Thymus (tissue), 11 donors: ENCODE results near the gene ABLIM1. TPM values are rescaled to one million over a fixed set of nuclear protein-coding genes. Genes with fewer than 3 reads are reported as not detected.

Source experiments
- DNase-seq, 9 donors: peaks; one replicate each; pipeline ENCODE4 v3.0.0-alpha.2; 2013; ENCODE audit warnings: low spot score in 9 of 9, low read depth in 6 of 9, missing footprints in 1 of 9
- H3K27ac ChIP-seq, 2 donors: one replicate each; pipeline ENCODE4 v1.5.1; 2013; ENCODE audit warnings: control low read depth in 1 of 2, low read depth in 1 of 2, low read length in 1 of 2, mild to moderate bottlenecking in 1 of 2, moderate library complexity in 1 of 2
- H3K27me3 ChIP-seq, 2 donors: one replicate each; pipeline ENCODE4 v1.5.1; 2013; ENCODE audit warnings: low read length in 1 of 2; ENCODE audit not compliant: control insufficient read depth in 2 of 2, insufficient read depth in 1 of 2
- H3K36me3 ChIP-seq, 2 donors: one replicate each; pipeline ENCODE4 v1.5.1; 2013; ENCODE audit warnings: low read length in 1 of 2, mild to moderate bottlenecking in 1 of 2, moderate library complexity in 1 of 2; ENCODE audit not compliant: control insufficient read depth in 2 of 2, insufficient read depth in 2 of 2
- H3K4me1 ChIP-seq, 2 donors: one replicate each; pipeline ENCODE4 v1.5.1; 2013; ENCODE audit warnings: low read length in 2 of 2; ENCODE audit not compliant: control insufficient read depth in 2 of 2, insufficient read depth in 2 of 2
- H3K4me3 ChIP-seq, 2 donors: one replicate each; pipeline ENCODE4 v1.5.1; 2013; ENCODE audit warnings: low read length in 2 of 2, control low read depth in 1 of 2, mild to moderate bottlenecking in 1 of 2
- H3K9me3 ChIP-seq, 2 donors: one replicate each; pipeline ENCODE4 v1.5.1; 2013; ENCODE audit warnings: low read length in 1 of 2, mild to moderate bottlenecking in 1 of 2; ENCODE audit not compliant: control insufficient read depth in 2 of 2, insufficient read depth in 1 of 2
- WGBS: extraction: QIAGEN DNeasy Blood & Tissue Kit; methylation state at CpG from one replicate; pipeline ENCODE4 v1.1.7; 2013; 5-methylcytosine and 5-hydroxymethylcytosine counted together
- polyA plus RNA-seq: library from polyadenylated mRNA; stranded (reverse); fragments of 200-250 nt; gene quantifications from one replicate; pipeline ENCODE4 v1.2.3, GENCODE V29; 2013
- total RNA-seq: library from RNA; stranded (reverse); fragments of 120-200 nt; gene quantifications from one replicate; pipeline ENCODE4 v1.2.4, GENCODE V29; 2013
- donor health status: healthy.

ABLIM1 gene
- total and polyA plus RNA-seq, 2 donors: 43.3 to 49.1 TPM

DNA sequence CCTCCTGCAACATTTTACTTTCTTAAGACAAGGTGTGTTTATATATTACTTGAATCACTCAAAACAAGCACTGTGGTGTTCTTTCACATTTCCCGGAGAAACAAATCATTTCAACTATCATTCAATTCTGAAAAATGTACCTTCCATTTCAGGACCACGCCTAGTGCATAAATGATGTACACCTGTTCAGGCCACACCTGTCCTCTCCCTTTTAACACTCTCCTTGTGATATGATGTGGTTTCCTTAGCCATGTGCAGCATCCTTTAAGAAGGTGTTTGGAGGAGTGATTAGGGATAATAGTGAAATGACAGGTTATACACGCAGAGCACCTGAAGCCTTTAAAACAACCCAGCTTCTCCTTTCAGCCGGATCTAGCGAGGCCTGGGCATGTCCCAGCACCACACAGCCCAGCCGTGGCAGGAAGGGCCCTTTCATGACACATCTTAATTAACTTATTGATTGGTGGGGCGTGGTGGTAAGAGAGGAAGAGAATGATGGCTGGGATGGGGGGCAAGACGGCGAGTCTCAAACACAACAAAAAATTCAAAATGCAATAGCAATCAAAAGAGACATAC, 26.9 kb downstream of the ABLIM1 start:
- Histone ChIP-seq H3K36me3 (no peaks in the 10 kb centered on the region), H3K27ac (no peak overlapping the region)
- 51% methylated on average over 9 of the region's 9 CpGs for WGBS

DNA sequence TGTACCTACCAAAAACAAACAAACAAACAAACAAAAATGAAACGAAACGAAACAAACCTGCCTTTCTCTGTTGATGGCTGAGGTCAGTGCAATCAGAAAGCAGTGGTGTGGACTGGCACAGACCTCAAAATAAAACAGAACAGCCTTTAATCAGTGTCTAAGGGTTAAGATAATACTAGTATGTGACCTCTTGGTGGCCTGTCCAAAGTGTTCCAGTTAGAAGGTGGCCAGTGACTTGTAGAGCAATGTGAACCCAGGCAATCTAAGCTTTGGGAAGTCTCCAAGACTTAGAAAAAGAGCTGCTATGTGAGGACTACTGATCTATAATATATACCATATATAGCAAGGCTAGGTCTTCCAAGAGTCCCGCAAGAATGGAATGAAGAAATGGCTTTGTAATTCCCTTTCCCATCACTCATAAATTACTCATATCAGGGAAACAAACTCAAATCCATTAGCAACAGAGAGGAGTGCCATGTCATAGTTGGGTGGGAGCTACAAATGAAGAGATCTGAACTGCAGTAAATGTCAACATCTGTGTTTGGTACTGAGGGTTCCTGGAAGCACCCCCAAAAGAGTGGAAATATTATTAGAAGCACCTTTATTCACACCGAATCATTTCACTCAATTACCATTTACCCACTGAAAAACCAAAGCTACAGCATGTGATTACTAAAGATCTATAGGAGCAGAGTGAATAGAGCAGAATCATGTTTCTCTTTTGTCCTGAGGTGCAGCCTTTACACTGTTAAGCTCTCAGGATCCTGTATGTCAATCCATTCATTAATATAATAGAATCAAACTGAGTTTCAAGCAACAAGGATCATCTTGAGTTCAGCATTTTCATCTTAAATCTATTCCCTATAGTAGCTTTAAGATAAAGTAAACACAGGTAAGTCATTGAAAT, 28.0 kb downstream of the ABLIM1 start:
- peaks cover 7 to 10% of the 10 kb centered on the region in 2 donors for H3K4me1 ChIP-seq
- 94% methylated on average over 4 of the region's 4 CpGs for WGBS
- peaks cover 0 to 5% of the 10 kb centered on the region in 2 donors for H3K9me3 ChIP-seq
- DNase-seq: no peak
- H3K27me3 ChIP-seq: peaks cover 0 to 36% of the 10 kb centered on the region in 2 donors
- no peak overlapping the region for H3K27ac ChIP-seq
- H3K4me3 ChIP-seq: no peak overlapping the region
- H3K36me3 ChIP-seq: no peaks in the 10 kb centered on the region

More for the DNA sequence above, 26.9 kb downstream of the ABLIM1 start:
- Histone ChIP-seq H3K27me3 (peaks cover 0 to 36% of the 10 kb centered on the region in 2 donors), H3K4me3 (peak overlapping the region in 1 of 2 donors; percentile 44), H3K9me3 (peaks cover 0 to 5% of the 10 kb centered on the region in 2 donors), H3K4me1 (peaks cover 7 to 10% of the 10 kb centered on the region in 2 donors)
- DNase-seq: no peak

DNA sequence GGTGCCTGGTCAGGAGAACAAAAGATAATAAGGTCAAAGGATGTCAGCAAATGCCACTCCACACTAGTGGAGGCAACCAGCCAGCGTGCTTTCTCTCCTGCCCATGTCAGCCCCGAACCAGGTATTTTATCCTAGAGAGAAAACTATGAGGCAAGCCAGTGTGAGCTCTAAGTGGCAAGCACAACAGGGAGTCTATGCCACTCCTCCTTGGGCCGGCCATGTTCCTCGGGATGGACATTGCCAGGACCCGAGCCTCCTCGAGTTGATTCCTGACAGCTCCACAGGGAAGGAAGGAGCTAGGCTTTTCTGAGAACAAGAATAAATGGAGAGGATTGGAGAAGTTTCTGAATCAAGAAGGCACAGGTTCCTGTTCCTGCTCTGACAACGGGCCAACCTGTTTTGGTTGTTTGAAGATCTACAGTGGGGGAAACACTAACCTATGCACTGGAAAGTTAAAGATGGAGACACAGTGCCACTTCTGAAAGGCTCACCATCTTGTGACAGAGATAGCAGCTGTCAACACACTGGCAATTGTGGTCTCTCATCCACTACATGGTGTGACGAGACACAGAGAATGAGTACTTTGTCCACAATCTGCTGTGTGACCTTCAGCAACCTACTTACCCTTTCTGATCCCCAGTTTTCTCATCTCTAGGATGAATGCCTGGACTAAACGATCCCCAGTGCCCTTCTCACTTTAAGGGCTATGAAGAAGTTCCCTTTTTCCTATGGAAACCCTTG, 28.8 kb downstream of the ABLIM1 start:
- Histone ChIP-seq H3K27ac (no peak overlapping the region), H3K4me3 (no peak overlapping the region)

DNA sequence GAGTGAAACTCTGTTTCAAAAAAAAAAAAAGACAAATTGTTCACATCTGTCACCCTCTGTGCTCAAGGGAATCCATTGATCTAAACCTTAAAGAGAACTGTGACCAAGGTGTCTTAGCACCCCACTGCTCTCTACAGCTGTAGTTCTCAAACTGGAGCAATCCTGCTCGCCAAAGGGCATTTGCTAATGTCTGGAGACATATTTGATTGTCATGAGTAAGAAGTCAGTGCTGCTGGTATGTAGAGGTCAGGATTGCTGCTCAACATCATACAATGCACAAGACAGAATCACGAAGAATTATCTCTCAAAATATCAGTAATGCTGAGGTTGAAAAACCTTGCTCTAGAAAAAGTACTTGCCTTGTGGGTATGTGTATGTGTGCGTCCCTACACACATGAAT, 30.0 kb downstream of the ABLIM1 start:
- no peak overlapping the region for H3K27ac ChIP-seq
- peaks cover 0 to 29% of the 10 kb centered on the region in 2 donors for H3K27me3 ChIP-seq
- H3K4me1 ChIP-seq: peaks cover 7 to 10% of the 10 kb centered on the region in 2 donors
- no peak overlapping the region for H3K4me3 ChIP-seq
- H3K9me3 ChIP-seq: peaks cover 1 to 5% of the 10 kb centered on the region in 2 donors
- WGBS: 95% methylated on average over 3 of the region's 3 CpGs
- DNase-seq: no peak
- H3K36me3 ChIP-seq: no peaks in the 10 kb centered on the region

More for the DNA sequence above, 28.8 kb downstream of the ABLIM1 start:
- no peak for DNase-seq
- Histone ChIP-seq H3K4me1 (peaks cover 7 to 10% of the 10 kb centered on the region in 2 donors), H3K27me3 (peaks cover 0 to 36% of the 10 kb centered on the region in 2 donors), H3K9me3 (peaks cover 1 to 5% of the 10 kb centered on the region in 2 donors), H3K36me3 (no peaks in the 10 kb centered on the region)
- 90% methylated on average over 9 of the region's 9 CpGs for WGBS

DNA sequence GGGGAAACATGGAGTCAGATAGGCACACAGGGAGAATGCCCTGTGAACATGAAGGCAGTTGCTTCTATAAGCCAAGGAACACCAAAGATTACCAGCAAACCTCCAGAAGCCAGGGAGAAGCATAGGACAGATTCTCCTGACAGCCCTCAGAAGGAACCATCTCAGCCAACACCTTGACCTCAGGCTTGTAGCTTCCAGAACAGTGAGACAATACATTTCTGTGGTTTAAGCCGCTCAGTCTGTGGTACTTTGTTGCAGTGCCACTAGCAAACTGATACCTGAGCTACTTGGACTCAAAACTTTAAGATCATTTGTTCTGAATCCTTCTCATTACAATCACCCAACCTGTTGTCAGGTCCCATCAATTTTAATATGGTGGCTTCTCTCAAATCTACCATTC, 31.2 kb downstream of the ABLIM1 start:
- no peak overlapping the region for H3K27ac ChIP-seq
- DNase-seq: no peak
- peaks cover 0 to 16% of the 10 kb centered on the region in 2 donors for H3K27me3 ChIP-seq
- H3K36me3 ChIP-seq: no peaks in the 10 kb centered on the region
- 95% methylated on average over 1 of the region's 1 CpG for WGBS
- no peak overlapping the region for H3K4me3 ChIP-seq
- peaks cover 1 to 5% of the 10 kb centered on the region in 2 donors for H3K9me3 ChIP-seq
- H3K4me1 ChIP-seq: peaks cover 3 to 7% of the 10 kb centered on the region in 2 donors

DNA sequence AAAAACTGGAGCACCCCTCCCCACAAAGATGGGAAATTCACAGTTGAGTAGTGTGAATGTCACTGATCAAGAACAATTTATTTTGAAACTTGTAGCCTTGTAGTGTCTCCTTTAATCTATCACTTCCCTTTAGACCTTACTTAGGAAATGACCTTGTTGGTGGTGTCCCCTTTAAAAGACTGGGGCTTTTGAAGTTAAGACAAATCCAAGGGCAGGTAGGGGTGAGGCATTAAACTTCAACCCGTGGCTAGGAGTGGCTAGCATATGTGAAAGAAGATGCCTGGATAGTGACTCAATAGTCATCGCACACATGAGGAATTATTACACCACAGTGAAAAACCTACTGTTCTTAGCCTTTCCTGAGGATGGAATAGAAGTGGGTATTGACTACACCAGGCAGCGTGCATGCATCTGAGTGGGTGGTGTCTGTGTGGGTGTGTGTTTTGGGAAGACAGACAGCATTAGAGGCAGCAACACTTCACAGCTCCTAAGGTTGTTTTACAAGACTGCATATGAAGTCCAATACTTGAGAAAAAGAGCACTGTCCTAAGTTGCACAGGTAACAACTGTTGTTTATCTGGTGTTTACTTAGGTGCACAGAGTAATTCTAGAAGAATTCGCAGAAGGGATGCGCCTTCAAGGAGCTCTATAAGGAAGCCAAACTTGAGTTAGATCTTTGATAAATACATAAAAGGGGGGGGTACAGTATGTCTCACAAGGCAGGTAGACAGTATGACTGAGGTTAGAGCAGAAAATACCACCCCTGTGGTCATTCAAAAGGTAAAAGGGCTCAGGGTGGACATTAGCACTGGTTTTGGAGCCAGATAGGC, 32.9 kb downstream of the ABLIM1 start:
- H3K27ac ChIP-seq: no peak overlapping the region
- DNase-seq: no peak
- H3K36me3 ChIP-seq: no peaks in the 10 kb centered on the region
- WGBS: 95% methylated on average over 5 of the region's 5 CpGs
- no peak overlapping the region for H3K4me3 ChIP-seq
- H3K27me3 ChIP-seq: peaks cover 0 to under 1% of the 10 kb centered on the region in 2 donors
- H3K9me3 ChIP-seq: peaks cover 0 to 1% of the 10 kb centered on the region in 2 donors
- H3K4me1 ChIP-seq: no peaks in the 10 kb centered on the region

DNA sequence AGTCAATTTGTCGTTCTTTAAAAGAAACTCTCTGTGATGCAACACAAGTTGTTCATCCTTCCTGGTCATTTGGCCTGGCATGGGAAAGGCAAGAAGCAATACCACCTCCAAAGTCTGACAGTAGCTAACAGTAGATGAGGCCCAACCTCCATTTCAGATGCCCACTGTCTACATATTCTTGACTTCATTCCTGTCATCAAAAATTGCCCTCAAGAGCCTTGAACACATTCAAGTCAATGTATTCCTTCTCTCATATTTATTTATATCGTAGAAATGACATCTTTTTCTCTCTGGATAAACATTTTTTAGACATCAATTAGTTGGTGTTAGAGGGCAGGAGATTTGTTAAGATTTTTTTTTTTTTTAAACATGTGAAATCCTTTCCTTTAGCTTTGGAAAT, 33.7 kb downstream of the ABLIM1 start:
- no peak overlapping the region for H3K27ac ChIP-seq
- H3K9me3 ChIP-seq: peaks cover 0 to 1% of the 10 kb centered on the region in 2 donors
- no peaks in the 10 kb centered on the region for H3K36me3 ChIP-seq
- WGBS: 96% methylated on average over 2 of the region's 2 CpGs
- no peak overlapping the region for H3K4me3 ChIP-seq
- no peaks in the 10 kb centered on the region for H3K4me1 ChIP-seq
- no peak for DNase-seq
- no peaks in the 10 kb centered on the region for H3K27me3 ChIP-seq

DNA sequence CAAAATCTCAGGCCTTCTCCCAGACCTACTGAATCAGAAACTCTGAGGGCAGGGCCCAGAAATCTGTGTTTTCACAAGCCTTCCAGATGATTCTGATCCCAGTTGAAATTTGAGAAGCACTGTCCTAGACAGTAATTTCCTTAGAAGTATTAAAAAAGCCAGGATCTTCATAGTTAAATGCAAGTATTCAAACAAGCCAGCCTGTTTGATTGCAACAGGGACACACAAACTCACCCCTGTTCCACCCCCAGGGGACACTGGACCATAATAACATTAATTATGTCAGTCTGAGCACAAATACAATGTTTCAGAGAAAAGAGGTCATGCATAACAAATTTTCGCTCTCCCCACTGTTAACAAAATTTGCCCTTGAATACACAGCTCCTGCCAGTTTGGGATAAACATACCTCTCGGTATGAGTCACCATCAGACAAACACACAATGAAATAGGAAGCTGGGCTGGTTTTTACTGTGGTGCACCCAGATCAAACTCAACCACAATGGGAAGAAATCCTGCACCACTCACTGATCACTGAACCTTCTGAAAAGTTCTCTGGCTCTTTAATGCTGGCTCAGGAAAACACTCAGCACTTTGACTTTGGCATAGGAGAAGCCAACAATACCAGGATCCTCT, 34.3 kb downstream of the ABLIM1 start:
- H3K36me3 ChIP-seq: no peaks in the 10 kb centered on the region
- H3K27ac ChIP-seq: no peak overlapping the region
- WGBS: 92% methylated on average over 2 of the region's 2 CpGs
- H3K4me1 ChIP-seq: no peaks in the 10 kb centered on the region
- H3K27me3 ChIP-seq: no peaks in the 10 kb centered on the region
- no peak for DNase-seq
- H3K9me3 ChIP-seq: peaks cover 0 to 1% of the 10 kb centered on the region in 2 donors
- no peak overlapping the region for H3K4me3 ChIP-seq
